SK-N-SH treated with all-trans-retinoic acid at 6 μM for 48 hours (cell line): ENCODE data around the gene ZNF625.

Experiments used
- ATAC-seq: fragments of 200-7000 bp; cut with Tn5 transposase; 3 replicates; pipeline ENCODE4 v1.9.1; 2020; ENCODE audit warnings: mild to moderate bottlenecking, moderate library complexity
- ARNTL ChIP-seq: fragments of 450-650 bp; formaldehyde crosslinking; IDR thresholded peaks from 2 replicates; pipeline ENCODE4 v1.5.0; 2020; ENCODE audit warnings: low read depth, mild to moderate bottlenecking, moderate library complexity, borderline replicate concordance
- CREB5 ChIP-seq: fragments of 250-450 bp; sonication (Bioruptor Pico); IDR thresholded peaks from 2 replicates; pipeline ENCODE4 v1.5.1; 2020; ENCODE audit warnings: low read depth, mild to moderate bottlenecking, moderate library complexity
- ESRRG ChIP-seq: fragments of 250-450 bp; sonication (Bioruptor Pico); IDR thresholded peaks from 2 replicates; pipeline ENCODE4 v1.6.1; 2021; ENCODE audit warnings: mild to moderate bottlenecking
- GLIS3 ChIP-seq: fragments of 250-450 bp; sonication (Bioruptor Pico); IDR thresholded peaks from 2 replicates; pipeline ENCODE4 v1.5.0; 2020; ENCODE audit warnings: mild to moderate bottlenecking, moderate library complexity
- ISL1 ChIP-seq: fragments of 250-450 bp; sonication (Bioruptor Pico); IDR thresholded peaks from 2 replicates; pipeline ENCODE4 v2.1.2; 2022; ENCODE audit warnings: mild to moderate bottlenecking, moderate library complexity
- OSR1 ChIP-seq: fragments of 250-450 bp; sonication (Bioruptor Pico); IDR thresholded peaks from 2 replicates; pipeline ENCODE4 v1.8.0; 2022; ENCODE audit warnings: moderate library complexity, mild to moderate bottlenecking, inconsistent platforms
- PATZ1 ChIP-seq: fragments of 250-450 bp; sonication (Bioruptor Pico); IDR thresholded peaks from 2 replicates; pipeline ENCODE4 v1.8.0; 2020; ENCODE audit warnings: mild to moderate bottlenecking, moderate library complexity, borderline replicate concordance
- POU6F1 ChIP-seq: fragments of 250-450 bp; sonication (Bioruptor Pico); IDR thresholded peaks from 2 replicates; pipeline ENCODE4 v1.8.0; 2021; ENCODE audit warnings: low read depth, mild to moderate bottlenecking, moderate library complexity, borderline replicate concordance
- PPARA ChIP-seq: fragments of 250-450 bp; sonication (Bioruptor Pico); IDR thresholded peaks from 2 replicates; pipeline ENCODE4 v1.5.0; 2020; ENCODE audit warnings: mild to moderate bottlenecking, borderline replicate concordance
- RARB ChIP-seq: fragments of 250-450 bp; sonication (Bioruptor Pico); IDR thresholded peaks from 2 replicates; pipeline ENCODE4 v1.8.0; 2021; ENCODE audit warnings: mild to moderate bottlenecking, moderate library complexity
- SNAI2 ChIP-seq: fragments of 250-450 bp; sonication (Bioruptor Pico); IDR thresholded peaks from 2 replicates; pipeline ENCODE4 v1.5.0; 2020; ENCODE audit warnings: mild to moderate bottlenecking, moderate library complexity
- TCF4 ChIP-seq: fragments of 250-450 bp; sonication (Bioruptor Pico); IDR thresholded peaks from 2 replicates; pipeline ENCODE4 v1.8.0; 2021; ENCODE audit warnings: mild to moderate bottlenecking, moderate library complexity, borderline replicate concordance
- TSHZ2 ChIP-seq: fragments of 250-450 bp; sonication (Bioruptor Pico); IDR thresholded peaks from 2 replicates; pipeline ENCODE4 v1.5.0; 2020; ENCODE audit warnings: mild to moderate bottlenecking, moderate library complexity
- ZC3H10 ChIP-seq: fragments of 250-450 bp; sonication (Bioruptor Pico); IDR thresholded peaks from 2 replicates; pipeline ENCODE4 v1.5.1; 2021; ENCODE audit warnings: mild to moderate bottlenecking, moderate library complexity
- ZFP3 ChIP-seq: fragments of 250-450 bp; sonication (Bioruptor Pico); IDR thresholded peaks from 2 replicates; pipeline ENCODE4 v1.5.0; 2020; ENCODE audit warnings: mild to moderate bottlenecking, moderate library complexity
- ZNF565 ChIP-seq: fragments of 450-650 bp; formaldehyde crosslinking; conservative IDR thresholded peaks from 2 replicates; pipeline ENCODE4 v1.5.0; 2020; ENCODE audit warnings: low read depth, mild to moderate bottlenecking, moderate library complexity
- ZNF70 ChIP-seq: fragments of 450-650 bp; formaldehyde crosslinking; IDR thresholded peaks from 2 replicates; pipeline ENCODE4 v1.5.0; 2020; ENCODE audit warnings: mild to moderate bottlenecking, moderate library complexity
- ZNF8 ChIP-seq: fragments of 450-650 bp; formaldehyde crosslinking; IDR thresholded peaks from 2 replicates; pipeline ENCODE4 v1.5.0; 2020; ENCODE audit warnings: mild to moderate bottlenecking, moderate library complexity

Gene ZNF625

GRCh38 chr19:12159773-12160414, 3.4 kb upstream of the ZNF625 start:
- ATAC-seq = no peak
- TF ChIP-seq CREB5 (CRISPR knock-in tag) = no peak
- TF ChIP-seq ZC3H10 (CRISPR knock-in tag) = no peak
- TF ChIP-seq TSHZ2 (CRISPR knock-in tag) = no peak
- no peak for TF ChIP-seq PPARA (CRISPR knock-in tag)
- no peak for TF ChIP-seq OSR1 (CRISPR knock-in tag)
- no peak for TF ChIP-seq GLIS3 (CRISPR knock-in tag)
- no peak for TF ChIP-seq ZNF565 (CRISPR knock-in tag)
- no peak for TF ChIP-seq POU6F1 (CRISPR knock-in tag)
- TF ChIP-seq ESRRG (CRISPR knock-in tag) = no peak
- no peak for TF ChIP-seq TCF4 (CRISPR knock-in tag)
- no peak for TF ChIP-seq RARB (CRISPR knock-in tag)
- TF ChIP-seq PATZ1 (CRISPR knock-in tag) = no peak
- no peak for TF ChIP-seq ISL1 (CRISPR knock-in tag)

- TF ChIP-seq ZFP3 = no peak
- TF ChIP-seq POU6F1 (CRISPR knock-in tag) = no peak
- no peak for TF ChIP-seq ZNF565 (CRISPR knock-in tag)
- TF ChIP-seq ZC3H10 (CRISPR knock-in tag) = no peak
- no peak for TF ChIP-seq ARNTL
- no peak for TF ChIP-seq RARB (CRISPR knock-in tag)
- no peak for TF ChIP-seq SNAI2 (CRISPR knock-in tag)
- TF ChIP-seq ZNF70 (CRISPR knock-in tag) = no peak
- TF ChIP-seq CREB5 (CRISPR knock-in tag) = no peak
- TF ChIP-seq, all 23 proteins: peak for 0
- ATAC-seq = no peak
Measured at GRCh38 chr19:12155324-12155860, 1.1 kb downstream of the ZNF625 start.

GRCh38 chr19:12145348-12145747, 11.2 kb downstream of the ZNF625 start:
- no peak for ATAC-seq
- TF ChIP-seq OSR1 (CRISPR knock-in tag) (no peak), ZNF70 (CRISPR knock-in tag) (no peak), PATZ1 (CRISPR knock-in tag) (no peak), ARNTL (no peak), RARB (CRISPR knock-in tag) (no peak), GLIS3 (CRISPR knock-in tag) (no peak), ZNF8 (no peak), POU6F1 (CRISPR knock-in tag) (no peak)
